Activated CD8-positive, alpha-beta memory T cell treated with anti-CD3 and anti-CD28 coated beads for 48 hours (primary cell): Measurements from ENCODE around the gene KDM7A.

Experiments
- DNase-seq, 3 experiments: peaks; one replicate each; pipeline ENCODE4 v3.0.0-alpha.2; 2020; ENCODE audit warnings: low read depth in 2 of 3, low spot score in 2 of 3

KDM7A gene

GRCh38 chr7:140084972-140085371 is 91.8 kb downstream of the KDM7A start:
- DNase-seq = no peak

- DNase-seq = no peak
These were observed 92.6 kb downstream of the KDM7A start for GRCh38 chr7:140084142-140084655.

- no peak for DNase-seq
These were observed 94.0 kb downstream of the KDM7A start for GRCh38 chr7:140082770-140083169.

- no peak for DNase-seq
These were observed 94.9 kb downstream of the KDM7A start for GRCh38 chr7:140081774-140082425.

- no peak for DNase-seq
These were observed 95.9 kb downstream of the KDM7A start for GRCh38 chr7:140080919-140081318.

DNA sequence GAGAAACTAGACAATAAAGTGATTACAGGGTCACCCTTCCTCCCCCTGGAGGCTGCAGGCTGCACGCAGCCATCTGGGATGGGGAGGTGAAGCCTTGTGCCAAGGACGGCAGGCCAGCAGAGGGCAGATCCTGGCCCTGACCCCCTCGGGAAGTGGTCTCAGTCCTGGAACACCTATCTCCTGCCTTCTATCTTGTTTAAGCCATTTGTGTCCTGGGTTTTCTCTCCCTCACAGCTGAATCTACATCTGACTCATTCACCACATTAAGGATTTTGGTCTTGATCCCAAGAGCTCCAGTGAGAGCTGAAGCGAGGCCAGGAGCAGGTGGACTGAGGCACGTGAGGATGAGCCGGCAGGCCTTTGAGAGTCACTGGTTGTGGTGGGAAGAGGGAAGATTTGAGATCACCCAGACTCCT is 97.7 kb downstream of the KDM7A start:
- DNase-seq = no peak

DNA sequence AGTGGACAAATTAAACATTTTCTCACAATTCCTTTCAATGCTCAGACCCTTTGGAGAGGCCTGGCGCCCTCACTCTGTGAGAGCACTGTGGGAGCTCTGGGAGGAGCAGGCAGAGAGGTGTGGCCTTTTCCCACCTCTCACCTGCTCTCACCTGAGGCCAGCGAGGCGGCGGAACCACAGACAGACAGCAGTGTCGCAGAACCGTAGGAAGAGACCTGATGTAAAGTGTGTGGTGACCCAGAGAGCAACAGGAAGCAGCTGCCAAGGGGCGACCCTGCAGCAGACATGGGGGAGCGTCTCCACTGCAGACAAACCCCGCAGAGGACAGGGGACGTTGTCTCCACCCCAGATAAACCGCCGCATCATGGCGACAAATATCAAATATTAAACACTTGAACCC is 98.4 kb downstream of the KDM7A start:
- no peak for DNase-seq

- DNase-seq = no peak
These were observed 102.0 kb downstream of the KDM7A start for GRCh38 chr7:140074780-140075179.

DNA sequence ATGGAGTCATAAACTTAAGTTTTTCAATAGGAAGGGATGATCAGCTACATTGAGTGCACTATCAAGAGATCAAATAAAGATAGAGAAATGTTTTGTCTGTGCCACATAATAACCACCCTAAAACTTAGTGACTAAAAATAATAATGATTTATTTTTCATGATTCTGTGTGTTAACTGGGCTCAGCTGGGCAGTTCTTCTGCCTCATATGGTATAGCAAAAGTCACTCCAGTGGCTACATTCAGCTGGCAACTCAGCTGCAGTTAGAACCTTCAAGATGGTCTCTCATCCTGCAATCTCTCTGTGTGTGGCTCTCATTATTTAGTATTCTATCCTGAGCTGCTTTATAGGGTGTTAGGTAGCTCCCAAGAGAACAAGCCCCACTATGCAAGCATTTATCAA is 106.2 kb downstream of the KDM7A start:
- DNase-seq = no peak

- DNase-seq = no peak
These were observed 107.4 kb downstream of the KDM7A start for GRCh38 chr7:140069298-140069949.

GRCh38 chr7:140068033-140068432 is 108.8 kb downstream of the KDM7A start:
- DNase-seq = no peak

DNA sequence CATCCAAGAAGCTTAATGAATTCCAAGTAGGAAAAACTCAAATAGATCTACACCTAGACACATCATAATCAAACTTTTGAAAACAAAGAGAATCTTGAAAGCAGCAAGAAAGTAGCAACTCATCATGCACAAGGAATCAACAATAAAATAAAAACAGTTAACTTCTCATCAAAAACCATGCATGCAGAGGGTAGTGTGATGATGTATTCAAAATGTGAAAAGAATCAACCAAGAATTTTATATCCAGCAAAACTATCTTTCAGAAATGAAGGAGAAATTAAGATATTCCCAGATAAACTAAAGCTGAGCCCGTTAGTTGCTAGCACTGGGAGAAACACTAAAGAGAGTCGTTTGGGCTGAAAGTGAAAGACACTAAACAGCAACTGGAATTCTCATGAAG is 109.7 kb downstream of the KDM7A start:
- DNase-seq = no peak

- DNase-seq = peak; percentile 52 to 76 (median 74)
These were observed 114.1 kb downstream of the KDM7A start, which contains the start of gene PARP12 for GRCh38 chr7:140062528-140063299. Gene PARP12 (minus strand): TSS chr7:140062951. CDS start chr7:140062847, 104 bp downstream.

- no peak for DNase-seq
These were observed 114.7 kb downstream of the KDM7A start for GRCh38 chr7:140062118-140062527.

DNA sequence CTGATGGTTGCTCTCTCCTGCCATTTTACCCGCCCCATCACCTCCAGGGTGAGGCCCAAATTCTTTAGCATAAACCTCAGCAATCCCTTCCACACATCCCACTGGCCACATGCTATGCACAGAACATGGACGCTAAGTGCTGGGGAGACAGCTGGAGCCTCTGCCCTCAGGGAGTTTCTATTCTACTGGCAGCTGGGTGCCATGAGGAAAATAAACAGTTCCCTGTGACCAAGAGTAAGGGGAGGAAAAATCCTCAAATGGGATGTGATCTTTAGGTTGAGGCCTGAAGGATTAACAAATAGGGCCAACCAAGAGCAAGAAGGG is 115.2 kb downstream of the KDM7A start:
- DNase-seq = no peak

GRCh38 chr7:140060788-140061606 is 115.8 kb downstream of the KDM7A start:
- DNase-seq = no peak

DNA sequence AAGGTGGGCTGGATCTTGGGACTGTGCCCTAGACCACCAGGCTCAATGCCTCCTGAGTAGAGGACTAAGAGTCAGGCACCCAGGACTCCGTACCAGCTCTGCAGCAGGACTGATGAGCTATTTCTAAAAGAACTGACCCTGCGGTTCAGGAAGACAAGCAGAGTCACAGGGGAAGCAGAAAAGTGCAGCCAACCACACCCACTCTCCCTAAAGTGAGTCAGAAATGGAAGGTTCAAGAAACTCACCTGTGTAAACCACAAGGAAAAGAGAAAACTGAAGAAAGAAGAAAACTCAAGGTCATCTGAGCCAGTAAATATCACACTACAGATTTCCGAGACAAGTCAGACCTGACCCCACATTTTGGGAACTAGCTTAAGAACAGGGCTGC is 116.5 kb downstream of the KDM7A start:
- DNase-seq = no peak

GRCh38 chr7:140059273-140060242 is 117.2 kb downstream of the KDM7A start:
- DNase-seq = no peak

GRCh38 chr7:140058517-140058916 is 118.3 kb downstream of the KDM7A start:
- DNase-seq = no peak

GRCh38 chr7:140057143-140057535 is 119.6 kb downstream of the KDM7A start:
- DNase-seq = no peak
